Prostate gland (tissue), 1 donor: ENCODE measurements around the gene ARL15.
"Not testable (repeated sequence)": the region's sequence is repeated elsewhere in the genome, so short reads cannot be mapped to it uniquely, and the experiment has no call there.

Source experiments
- POLR2A ChIP-seq: fragments of 450-650 bp; IDR thresholded peaks from one replicate; pipeline ENCODE4 v1.6.1; 2016; ENCODE audit warnings: antibody characterized with exemption, mild to moderate bottlenecking
- POLR2AphosphoS5 ChIP-seq: sonication (generic); formaldehyde crosslinking; IDR thresholded peaks from one replicate; pipeline ENCODE4 v1.6.1; 2017; ENCODE audit warnings: antibody characterized with exemption

- TF ChIP-seq POLR2A, POLR2AphosphoS5: not testable (repeated sequence)
Observed at GRCh38 chr5:54044276-54044675, 266.1 kb downstream of the ARL15 start.
